ENCODE data around the gene TSPAN2. TPM values are rescaled to one million over a fixed set of nuclear protein-coding genes. Genes with fewer than 3 reads are reported as not detected.

The TSPAN2 gene
- 1 to 10 TPM; 2.6 to 4.0 TPM for total RNA-seq

DNA sequence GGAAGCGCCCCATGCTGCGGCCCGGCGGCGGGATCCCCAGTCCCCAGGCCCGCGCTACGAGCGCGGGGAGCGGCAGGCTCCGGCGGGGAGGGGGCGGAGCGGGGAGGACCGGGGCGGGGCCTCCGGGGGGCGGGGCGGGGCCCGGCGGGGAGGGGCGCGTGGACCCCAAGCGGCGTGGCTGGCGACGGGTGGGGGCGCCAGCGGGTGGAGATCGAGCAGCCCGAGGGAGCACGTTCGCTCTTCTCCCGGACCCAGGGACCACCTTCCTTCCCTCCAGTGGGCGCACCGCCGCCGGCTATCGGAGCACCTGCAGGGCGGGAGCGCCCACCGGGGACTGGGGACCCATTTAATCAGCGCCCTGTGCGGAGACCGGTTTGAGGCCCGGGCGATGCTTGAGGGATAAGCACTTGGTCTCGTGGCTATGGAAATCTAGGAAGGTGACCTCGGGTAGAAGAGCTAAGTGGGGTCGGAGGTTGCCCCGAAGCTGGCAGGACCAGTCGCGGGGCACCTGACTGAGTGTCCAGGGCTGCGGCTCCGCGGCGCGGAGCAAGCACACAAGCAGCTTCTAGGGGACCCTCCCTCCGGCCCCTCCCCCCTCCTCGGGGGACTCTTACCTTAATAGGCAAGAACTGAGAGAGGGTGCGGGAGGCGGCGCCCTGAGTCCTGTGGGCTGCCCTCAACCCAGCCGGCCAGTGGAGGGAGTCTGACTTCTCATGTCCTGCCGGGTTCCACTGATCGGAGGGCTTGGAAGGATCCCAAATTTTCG, at the start of gene TSPAN2:
TSPAN2 (minus strand) TSS at position 84 of the 766 bp plus-strand sequence; CDS start at position 13, 71 bp downstream.
- TF ChIP-seq POLR2A (IDR thresholded peaks at IDR 0.05) = no peak
- TF ChIP-seq, protein P1, sequence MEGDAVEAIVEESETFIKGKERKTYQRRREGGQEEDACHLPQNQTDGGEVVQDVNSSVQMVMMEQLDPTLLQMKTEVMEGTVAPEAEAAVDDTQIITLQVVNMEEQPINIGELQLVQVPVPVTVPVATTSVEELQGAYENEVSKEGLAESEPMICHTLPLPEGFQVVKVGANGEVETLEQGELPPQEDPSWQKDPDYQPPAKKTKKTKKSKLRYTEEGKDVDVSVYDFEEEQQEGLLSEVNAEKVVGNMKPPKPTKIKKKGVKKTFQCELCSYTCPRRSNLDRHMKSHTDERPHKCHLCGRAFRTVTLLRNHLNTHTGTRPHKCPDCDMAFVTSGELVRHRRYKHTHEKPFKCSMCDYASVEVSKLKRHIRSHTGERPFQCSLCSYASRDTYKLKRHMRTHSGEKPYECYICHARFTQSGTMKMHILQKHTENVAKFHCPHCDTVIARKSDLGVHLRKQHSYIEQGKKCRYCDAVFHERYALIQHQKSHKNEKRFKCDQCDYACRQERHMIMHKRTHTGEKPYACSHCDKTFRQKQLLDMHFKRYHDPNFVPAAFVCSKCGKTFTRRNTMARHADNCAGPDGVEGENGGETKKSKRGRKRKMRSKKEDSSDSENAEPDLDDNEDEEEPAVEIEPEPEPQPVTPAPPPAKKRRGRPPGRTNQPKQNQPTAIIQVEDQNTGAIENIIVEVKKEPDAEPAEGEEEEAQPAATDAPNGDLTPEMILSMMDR (IDR thresholded peaks at IDR 0.05) = no peak
- intact Hi-C loops (cut with DNase I) = no loop called here
- WGBS, 2 donors = 2 to 6% methylated on average over 16 to 46 of the region's 68 CpGs

DNA sequence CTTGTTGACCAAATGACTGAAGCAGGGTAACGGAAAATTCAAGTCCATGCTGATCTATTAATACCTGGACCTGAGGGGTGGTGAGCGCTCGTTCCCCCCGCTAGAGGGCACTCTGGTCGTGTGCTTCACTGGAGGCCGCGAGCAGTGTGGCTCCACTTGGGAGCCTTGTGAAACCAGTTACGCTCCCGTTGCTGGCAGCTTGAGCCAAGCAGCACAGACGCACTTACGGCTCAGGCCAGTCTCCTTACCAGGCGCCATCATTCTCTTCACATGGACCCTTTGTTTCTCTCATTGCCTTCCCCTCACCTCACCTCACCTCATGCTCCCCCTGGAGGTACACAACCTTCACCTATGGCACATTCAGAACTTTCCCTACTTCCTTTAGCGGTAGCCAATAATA, 49.7 kb upstream of the TSPAN2 start:
- H3K27me3 ChIP-seq = no peaks in the 10 kb centered on the region
- peak; percentile 87 to 92 (median 90) for DNase-seq
- TF ChIP-seq, protein P1 (IDR thresholded peaks at IDR 0.05) = peak; percentile 84 to 96 (median 93)
- TF ChIP-seq POLR2A (IDR thresholded peaks at IDR 0.05) = no peak
- no peaks in the 10 kb centered on the region for H3K36me3 ChIP-seq (replicated peaks in 1 of 2; ENCODE audit: insufficient read depth in 1 of 2, low read depth in 2 of 2)
- H3K4me1 ChIP-seq = no peaks in the 10 kb centered on the region
- H3K9me3 ChIP-seq = no peaks in the 10 kb centered on the region
- ATAC-seq = peak; percentile 95
- H3K27ac ChIP-seq = no peak overlapping the region
- no peak overlapping the region for H3K4me3 ChIP-seq
- WGBS, 2 donors = 2 to 4% methylated on average over 13 of the region's 13 CpGs
- intact Hi-C loops (cut with DNase I) = loop anchor here (5.0 kb wide), 2 partner anchors 328 to 453 kb away; no protein-coding TSS in a partner anchor

More for the DNA sequence above, at the start of gene TSPAN2:
- DNase-seq (peak; percentile 29 to 55 (median 54)), ATAC-seq (peak; percentile 52)
- peak within 1 kb of the TSS in 1 of 2 donors; percentile 28 for H3K4me3 ChIP-seq
- no peaks in the 10 kb centered on the region for H3K27me3 ChIP-seq
- H3K4me1 ChIP-seq = peaks cover 15% of the 10 kb centered on the region
- H3K9me3 ChIP-seq = no peaks in the 10 kb centered on the region
- no peaks in the 10 kb centered on the region for H3K36me3 ChIP-seq (replicated peaks in 1 of 2; ENCODE audit: insufficient read depth in 1 of 2, low read depth in 2 of 2)
- H3K27ac ChIP-seq = peak within 1 kb of the TSS in 3 of 4 donors; percentile 17 to 45 (median 21)

DNA sequence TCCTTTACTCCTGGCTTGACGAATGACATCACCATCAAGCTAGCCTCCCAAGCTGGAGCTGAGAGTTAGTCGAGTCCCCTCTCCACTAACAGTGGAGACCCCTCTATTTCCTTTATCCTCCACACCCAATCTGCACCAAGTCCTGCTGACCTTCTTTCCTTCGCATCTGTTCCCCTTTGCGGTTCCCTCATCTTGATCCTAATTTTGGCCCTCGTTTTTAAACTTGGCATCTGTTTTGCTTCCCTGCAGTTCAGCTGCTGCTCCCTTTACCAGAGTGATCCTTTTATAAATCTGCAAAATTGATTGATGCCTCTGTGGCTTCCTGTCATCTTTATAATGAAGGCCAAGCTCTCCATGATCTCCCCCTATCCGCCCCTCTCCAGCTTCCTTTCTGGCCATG, 49.0 kb upstream of the TSPAN2 start:
- DNase-seq = no peak
- H3K36me3 ChIP-seq (replicated peaks in 1 of 2; ENCODE audit: insufficient read depth in 1 of 2, low read depth in 2 of 2) = no peaks in the 10 kb centered on the region
- no peak overlapping the region for H3K27ac ChIP-seq
- no peak for ATAC-seq
- TF ChIP-seq, protein P1 (IDR thresholded peaks at IDR 0.05) = no peak
- no peak for TF ChIP-seq POLR2A (IDR thresholded peaks at IDR 0.05)
- H3K4me3 ChIP-seq = no peak overlapping the region
- H3K4me1 ChIP-seq = no peaks in the 10 kb centered on the region
- H3K27me3 ChIP-seq = no peaks in the 10 kb centered on the region
- intact Hi-C loops (cut with DNase I) = loop anchor here (5.0 kb wide), 2 partner anchors 329 to 454 kb away; no protein-coding TSS in a partner anchor
- WGBS, 2 donors = 46 to 54% methylated on average over 6 of the region's 6 CpGs
- no peaks in the 10 kb centered on the region for H3K9me3 ChIP-seq

DNA sequence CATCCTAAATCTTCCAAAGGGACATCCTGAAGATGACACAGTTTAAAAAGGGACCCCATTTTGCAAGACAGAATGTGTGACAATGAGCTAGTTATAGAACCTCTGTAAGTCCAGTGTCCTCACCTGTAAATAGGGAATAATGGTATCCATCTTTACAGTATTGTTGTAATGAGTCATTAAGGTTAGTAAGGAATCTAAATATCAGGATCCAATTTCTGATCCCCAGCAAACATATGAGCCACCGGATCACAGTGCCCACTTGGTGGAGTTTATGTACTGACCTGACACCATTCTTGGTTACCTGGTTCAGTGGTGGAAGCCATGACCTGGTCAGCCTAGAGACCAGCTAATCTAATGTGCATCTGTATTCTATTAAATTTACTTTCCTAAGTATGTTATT, 47.9 kb upstream of the TSPAN2 start:
- no peak for DNase-seq
- Histone ChIP-seq H3K36me3 (replicated peaks in 1 of 2; ENCODE audit: insufficient read depth in 1 of 2, low read depth in 2 of 2) (no peaks in the 10 kb centered on the region), H3K4me1 (no peaks in the 10 kb centered on the region), H3K27ac (no peak overlapping the region), H3K4me3 (no peak overlapping the region), H3K9me3 (no peaks in the 10 kb centered on the region), H3K27me3 (no peaks in the 10 kb centered on the region)
- no peak for ATAC-seq
- intact Hi-C loops (cut with DNase I) = loop anchor here (5.0 kb wide), 2 partner anchors 330 to 455 kb away; no protein-coding TSS in a partner anchor
- TF ChIP-seq, protein P1 (IDR thresholded peaks at IDR 0.05) = no peak
- TF ChIP-seq POLR2A (IDR thresholded peaks at IDR 0.05) = no peak
- WGBS, 2 donors = 15 to 64% methylated on average over 1 of the region's 1 CpG

Measured in body of pancreas (tissue), 4 donors.